GM12878 (cell line): ENCODE data around the gene PDZD2.

Experiments used
- EGR1 ChIP-seq, 2 experiments: IDR thresholded peaks; 1 replicate in 1 of 2; 2 replicates in 1 of 2; pipeline ENCODE4 v1.6.1; 2011 to 2012; ENCODE audit warnings: low read depth in 2 of 2, low read length in 2 of 2, borderline replicate concordance in 1 of 2, mild to moderate bottlenecking in 1 of 2, moderate library complexity in 1 of 2
- EZH2 ChIP-seq: IDR thresholded peaks from 2 replicates; pipeline ENCODE4 v1.6.1; 2012; ENCODE audit warnings: low read depth, mild to moderate bottlenecking, control low read depth, inconsistent platforms, low read length, borderline replicate concordance; ENCODE audit not compliant: control insufficient read depth
- KDM1A ChIP-seq: fragments of 200-600 bp; sonication (generic); IDR thresholded peaks from 2 replicates; pipeline ENCODE4 v1.6.1; 2016; ENCODE audit warnings: borderline replicate concordance
- MTA2 ChIP-seq: fragments of 450-650 bp; IDR thresholded peaks from 2 replicates; pipeline ENCODE4 v1.6.1; 2016; ENCODE audit warnings: low read depth, mild to moderate bottlenecking, moderate library complexity
- NRF1 ChIP-seq: conservative IDR thresholded peaks from 2 replicates; pipeline ENCODE4 v1.6.1; 2011; ENCODE audit warnings: mild to moderate bottlenecking, low read depth, low read length, improper control_type of control experiment
- POLR2A ChIP-seq: IDR thresholded peaks from 2 replicates; pipeline ENCODE4 v1.6.1; 2011; ENCODE audit warnings: low read depth, mild to moderate bottlenecking, low read length
- TF ChIP-seq, protein P1 (sequence below), 3 experiments: IDR thresholded peaks in 2 of 3; conservative IDR thresholded peaks in 1 of 3; 2 replicates each; pipeline ENCODE4 v1.5.1; 2011; ENCODE audit warnings: low read depth in 3 of 3, low read length in 3 of 3, mild to moderate bottlenecking in 3 of 3, control low read depth in 2 of 3, moderate library complexity in 2 of 3, inconsistent platforms in 1 of 3, mixed read lengths in 1 of 3; ENCODE audit not compliant: control insufficient read depth in 2 of 3, insufficient read depth in 1 of 3; ENCODE audit errors: extremely low read depth in 1 of 3
- TF ChIP-seq, protein P2 (sequence below): fragments of 450-650 bp; IDR thresholded peaks from 2 replicates; pipeline ENCODE4 v1.6.1; 2018; ENCODE audit warnings: mild to moderate bottlenecking, low read depth, moderate library complexity; ENCODE audit not compliant: partially characterized antibody
- TF ChIP-seq, protein P3 (sequence below): IDR thresholded peaks from 2 replicates; pipeline ENCODE4 v1.6.1; 2011; ENCODE audit warnings: borderline replicate concordance, low read depth, mild to moderate bottlenecking, moderate library complexity, mixed read lengths, low read length; ENCODE audit not compliant: insufficient read depth; ENCODE audit errors: extremely low read length

DNA sequence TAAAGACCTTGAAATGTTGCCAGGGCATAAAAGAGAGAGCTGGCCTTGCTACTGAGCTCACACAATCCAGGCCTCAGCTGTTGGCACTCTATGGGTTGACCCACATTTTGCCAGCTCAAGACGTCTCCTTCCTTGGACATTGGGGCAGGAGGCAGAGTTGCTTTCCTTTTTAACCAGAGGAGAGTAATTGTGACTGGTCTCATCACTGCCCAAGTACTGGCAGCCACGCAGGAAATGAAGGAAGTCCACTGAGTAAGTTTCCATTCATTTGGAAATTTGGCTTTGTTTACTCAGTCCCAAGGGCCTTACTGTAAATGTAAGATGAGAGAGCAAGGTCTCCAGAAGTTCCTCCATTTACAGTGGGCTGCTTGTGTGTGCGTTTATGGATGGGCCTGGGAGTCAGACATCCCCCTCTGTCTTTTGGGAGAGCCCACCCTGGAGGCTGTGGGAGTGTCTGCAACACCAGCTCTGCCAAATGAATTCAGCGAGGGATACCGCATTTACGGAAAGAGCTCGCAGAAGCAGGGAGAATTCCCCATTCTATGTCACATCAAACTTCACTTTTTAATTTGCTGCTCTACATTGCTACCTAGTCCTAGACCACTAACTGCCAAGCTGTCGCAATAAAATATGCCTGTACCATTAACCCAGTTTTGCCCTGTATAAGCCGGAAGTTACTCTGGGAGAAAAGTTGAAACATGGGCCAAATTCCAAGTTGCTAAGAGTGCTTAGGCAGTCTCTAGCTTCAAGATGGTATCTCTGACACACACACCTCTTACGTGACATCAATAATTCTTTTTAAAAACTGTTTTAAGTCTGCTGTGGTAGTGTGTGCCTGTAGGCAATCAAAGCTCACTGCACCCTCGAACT is 24.5 kb upstream of the PDZD2 start:
- TF ChIP-seq, protein P1, sequence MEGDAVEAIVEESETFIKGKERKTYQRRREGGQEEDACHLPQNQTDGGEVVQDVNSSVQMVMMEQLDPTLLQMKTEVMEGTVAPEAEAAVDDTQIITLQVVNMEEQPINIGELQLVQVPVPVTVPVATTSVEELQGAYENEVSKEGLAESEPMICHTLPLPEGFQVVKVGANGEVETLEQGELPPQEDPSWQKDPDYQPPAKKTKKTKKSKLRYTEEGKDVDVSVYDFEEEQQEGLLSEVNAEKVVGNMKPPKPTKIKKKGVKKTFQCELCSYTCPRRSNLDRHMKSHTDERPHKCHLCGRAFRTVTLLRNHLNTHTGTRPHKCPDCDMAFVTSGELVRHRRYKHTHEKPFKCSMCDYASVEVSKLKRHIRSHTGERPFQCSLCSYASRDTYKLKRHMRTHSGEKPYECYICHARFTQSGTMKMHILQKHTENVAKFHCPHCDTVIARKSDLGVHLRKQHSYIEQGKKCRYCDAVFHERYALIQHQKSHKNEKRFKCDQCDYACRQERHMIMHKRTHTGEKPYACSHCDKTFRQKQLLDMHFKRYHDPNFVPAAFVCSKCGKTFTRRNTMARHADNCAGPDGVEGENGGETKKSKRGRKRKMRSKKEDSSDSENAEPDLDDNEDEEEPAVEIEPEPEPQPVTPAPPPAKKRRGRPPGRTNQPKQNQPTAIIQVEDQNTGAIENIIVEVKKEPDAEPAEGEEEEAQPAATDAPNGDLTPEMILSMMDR (IDR thresholded peaks at IDR 0.05 in 2 of 3, conservative IDR thresholded peaks at IDR 0.05 in 1 of 3; ENCODE audit: control insufficient read depth in 2 of 3, extremely low read depth in 1 of 3, insufficient read depth in 1 of 3, low read depth in 3 of 3, low read length in 3 of 3), result no peak
- no peak for TF ChIP-seq EGR1 (IDR thresholded peaks at IDR 0.05; ENCODE audit: borderline replicate concordance in 1 of 2, low read depth in 2 of 2, low read length in 2 of 2)
- TF ChIP-seq POLR2A, result no peak
- TF ChIP-seq, protein P2, sequence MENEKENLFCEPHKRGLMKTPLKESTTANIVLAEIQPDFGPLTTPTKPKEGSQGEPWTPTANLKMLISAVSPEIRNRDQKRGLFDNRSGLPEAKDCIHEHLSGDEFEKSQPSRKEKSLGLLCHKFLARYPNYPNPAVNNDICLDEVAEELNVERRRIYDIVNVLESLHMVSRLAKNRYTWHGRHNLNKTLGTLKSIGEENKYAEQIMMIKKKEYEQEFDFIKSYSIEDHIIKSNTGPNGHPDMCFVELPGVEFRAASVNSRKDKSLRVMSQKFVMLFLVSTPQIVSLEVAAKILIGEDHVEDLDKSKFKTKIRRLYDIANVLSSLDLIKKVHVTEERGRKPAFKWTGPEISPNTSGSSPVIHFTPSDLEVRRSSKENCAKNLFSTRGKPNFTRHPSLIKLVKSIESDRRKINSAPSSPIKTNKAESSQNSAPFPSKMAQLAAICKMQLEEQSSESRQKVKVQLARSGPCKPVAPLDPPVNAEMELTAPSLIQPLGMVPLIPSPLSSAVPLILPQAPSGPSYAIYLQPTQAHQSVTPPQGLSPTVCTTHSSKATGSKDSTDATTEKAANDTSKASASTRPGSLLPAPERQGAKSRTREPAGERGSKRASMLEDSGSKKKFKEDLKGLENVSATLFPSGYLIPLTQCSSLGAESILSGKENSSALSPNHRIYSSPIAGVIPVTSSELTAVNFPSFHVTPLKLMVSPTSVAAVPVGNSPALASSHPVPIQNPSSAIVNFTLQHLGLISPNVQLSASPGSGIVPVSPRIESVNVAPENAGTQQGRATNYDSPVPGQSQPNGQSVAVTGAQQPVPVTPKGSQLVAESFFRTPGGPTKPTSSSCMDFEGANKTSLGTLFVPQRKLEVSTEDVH, result no peak
- no peak for TF ChIP-seq EZH2
- no peak for TF ChIP-seq KDM1A
- TF ChIP-seq, protein P3, sequence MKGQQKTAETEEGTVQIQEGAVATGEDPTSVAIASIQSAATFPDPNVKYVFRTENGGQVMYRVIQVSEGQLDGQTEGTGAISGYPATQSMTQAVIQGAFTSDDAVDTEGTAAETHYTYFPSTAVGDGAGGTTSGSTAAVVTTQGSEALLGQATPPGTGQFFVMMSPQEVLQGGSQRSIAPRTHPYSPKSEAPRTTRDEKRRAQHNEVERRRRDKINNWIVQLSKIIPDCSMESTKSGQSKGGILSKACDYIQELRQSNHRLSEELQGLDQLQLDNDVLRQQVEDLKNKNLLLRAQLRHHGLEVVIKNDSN, result no peak
- no peak for TF ChIP-seq MTA2
- TF ChIP-seq NRF1, result no peak
